ENCODE data around the gene ANAPC15.

The ANAPC15 gene

DNA sequence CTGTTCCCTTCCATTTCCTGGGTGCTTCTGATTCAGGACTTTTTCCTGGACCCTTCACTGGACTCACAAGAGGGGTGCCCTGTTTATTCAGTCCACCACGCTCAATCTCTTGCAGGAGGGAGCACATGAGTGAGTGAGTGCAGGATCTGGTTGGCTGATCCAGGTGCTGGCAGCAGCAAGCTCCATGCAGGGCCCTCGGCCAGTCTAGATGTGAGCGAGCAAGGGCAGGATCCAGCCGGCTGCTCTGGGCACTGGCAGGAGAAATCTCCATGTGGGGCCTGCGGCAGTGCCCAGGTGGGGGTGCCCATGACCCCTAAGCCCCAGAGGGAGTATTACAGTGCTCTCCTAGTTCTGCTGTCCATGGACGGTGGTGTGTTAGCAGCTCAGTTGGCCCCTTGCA, 11.6 kb upstream of the ANAPC15 start:
- no peak for DNase-seq

DNA sequence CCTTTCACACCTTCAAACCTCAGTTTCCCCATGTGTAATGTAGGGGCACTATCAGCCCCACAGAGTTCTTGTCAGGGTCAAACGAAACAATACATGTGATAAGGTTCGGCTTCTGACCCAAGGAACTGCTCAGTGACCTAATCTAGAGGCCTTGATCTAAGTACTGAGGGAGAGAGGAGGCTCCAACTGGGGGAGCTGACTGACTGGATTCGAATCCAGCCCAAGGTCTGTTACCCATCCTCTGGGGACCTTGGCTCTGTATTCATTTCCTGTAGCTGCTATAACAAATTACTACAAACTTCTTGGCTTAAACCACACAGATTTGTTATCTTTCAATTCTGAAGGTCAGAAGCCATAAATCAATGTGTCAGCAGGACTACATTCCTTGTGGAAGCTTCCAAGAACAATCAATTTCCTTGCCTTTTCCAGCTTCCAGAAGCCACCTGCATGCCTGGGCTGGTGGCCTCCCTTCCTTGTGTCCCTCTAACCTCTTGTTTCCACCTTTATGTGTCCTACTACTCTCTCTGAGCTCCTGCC, 10.7 kb upstream of the ANAPC15 start:
- DNase-seq = no peak

DNA sequence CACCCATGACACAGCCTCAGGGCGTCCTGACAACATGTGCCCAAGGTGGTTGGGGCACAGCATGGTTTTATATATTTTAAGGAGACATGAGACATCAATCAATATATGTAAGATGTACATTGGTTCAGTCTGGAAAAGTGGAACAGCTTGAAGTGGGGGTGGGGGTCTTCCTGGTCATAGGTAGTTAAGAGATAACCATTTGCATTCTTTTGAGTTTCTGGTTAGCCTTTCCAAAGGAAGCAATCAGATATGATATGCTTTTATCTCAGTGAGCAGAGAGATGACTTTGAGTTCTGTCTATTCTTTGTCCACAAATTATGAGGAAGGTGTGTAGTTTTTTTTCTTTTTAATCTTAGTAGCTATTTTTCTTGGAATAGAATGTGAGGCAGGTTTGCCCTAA, 10.1 kb upstream of the ANAPC15 start:
- no peak for DNase-seq

GRCh38 chr11:72120930-72121329, 8.4 kb upstream of the ANAPC15 start:
- no peak for DNase-seq

GRCh38 chr11:72119198-72119597, 6.7 kb upstream of the ANAPC15 start:
- DNase-seq = no peak

DNA sequence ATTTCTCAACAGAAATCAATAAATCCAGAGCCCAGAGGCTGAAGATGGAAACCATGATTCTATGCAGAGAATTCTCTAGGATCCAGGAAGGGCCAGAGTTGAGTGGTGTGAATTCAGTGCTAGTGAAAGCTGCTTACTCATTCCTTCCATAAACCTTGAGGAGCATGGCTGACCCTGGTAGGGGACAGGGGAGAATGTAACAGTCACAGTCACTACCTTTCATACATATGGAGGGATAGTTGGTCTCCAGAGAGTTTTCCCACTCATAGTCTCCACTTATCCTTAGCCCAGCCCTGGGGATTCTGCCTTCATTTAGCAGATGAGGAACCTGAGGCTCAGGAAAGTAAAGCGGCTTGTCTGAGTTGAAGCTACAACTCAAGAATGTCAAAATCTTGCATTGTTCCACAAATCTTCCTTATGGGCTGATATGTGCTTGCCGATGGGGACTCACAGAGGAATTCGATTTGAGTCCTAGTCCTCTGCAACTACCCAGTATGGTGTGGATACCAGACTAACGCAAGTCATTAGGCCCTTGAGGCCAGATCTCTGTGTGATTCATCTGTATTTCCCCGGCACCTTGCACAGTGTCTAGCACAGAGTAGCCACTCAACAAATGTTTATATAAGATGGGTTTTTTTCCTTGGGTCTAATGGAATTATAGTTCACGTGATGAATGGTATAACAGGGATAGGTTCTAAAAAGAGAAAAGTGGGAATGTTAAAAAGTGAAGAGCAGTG, 3.7 kb upstream of the ANAPC15 start:
- no peak for DNase-seq

GRCh38 chr11:72114570-72114969, 2.1 kb upstream of the ANAPC15 start:
- DNase-seq = no peak

DNA sequence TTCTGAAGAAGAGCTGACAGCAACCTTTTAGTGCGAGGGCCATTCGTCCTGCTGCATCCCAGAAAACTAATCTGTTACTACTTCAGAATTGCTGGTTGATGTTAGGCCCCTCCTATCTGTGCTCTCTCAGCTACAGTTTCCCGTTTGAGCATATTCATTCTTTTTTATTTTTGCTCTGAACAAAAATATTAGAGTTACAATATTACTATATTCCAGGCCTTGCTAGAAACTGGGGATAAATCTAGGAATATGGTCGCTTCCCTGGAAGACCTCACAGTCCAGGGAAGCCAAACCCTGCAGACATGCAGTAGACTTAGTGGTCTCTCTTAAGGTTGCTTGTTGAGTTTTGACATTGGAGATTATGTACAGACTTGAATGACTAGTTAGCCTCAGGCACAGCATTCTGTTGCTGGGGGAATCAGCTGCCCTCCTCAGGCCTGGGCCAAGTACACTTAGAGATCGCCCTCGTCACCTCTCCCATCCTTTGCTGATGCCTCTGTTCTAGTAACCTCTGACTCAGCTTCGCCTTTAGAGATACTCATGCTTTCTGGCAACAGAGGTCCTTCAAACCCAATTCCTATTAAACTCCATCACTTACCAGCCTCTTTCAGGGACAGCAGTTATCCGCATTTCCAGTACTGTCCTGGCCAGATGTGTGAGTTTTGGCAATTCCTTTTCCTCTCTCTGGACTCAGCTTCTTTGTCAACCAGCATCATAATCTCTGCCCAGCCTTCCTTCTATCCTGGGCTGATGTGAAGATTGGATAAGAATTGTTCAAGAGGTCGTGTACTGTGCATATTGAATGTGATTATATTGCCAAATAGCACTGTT, 698 bp upstream of the ANAPC15 start:
- no peak for DNase-seq

- DNase-seq = no peak
Observed at GRCh38 chr11:72111300-72112142, 974 bp downstream of the ANAPC15 start.

- no peak for DNase-seq
Observed at GRCh38 chr11:72105888-72106287, 6.6 kb downstream of the ANAPC15 start, which contains the start of gene TOMT. TOMT (plus strand) TSS chr11:72105924; CDS start chr11:72105952, 28 bp downstream.

DNA sequence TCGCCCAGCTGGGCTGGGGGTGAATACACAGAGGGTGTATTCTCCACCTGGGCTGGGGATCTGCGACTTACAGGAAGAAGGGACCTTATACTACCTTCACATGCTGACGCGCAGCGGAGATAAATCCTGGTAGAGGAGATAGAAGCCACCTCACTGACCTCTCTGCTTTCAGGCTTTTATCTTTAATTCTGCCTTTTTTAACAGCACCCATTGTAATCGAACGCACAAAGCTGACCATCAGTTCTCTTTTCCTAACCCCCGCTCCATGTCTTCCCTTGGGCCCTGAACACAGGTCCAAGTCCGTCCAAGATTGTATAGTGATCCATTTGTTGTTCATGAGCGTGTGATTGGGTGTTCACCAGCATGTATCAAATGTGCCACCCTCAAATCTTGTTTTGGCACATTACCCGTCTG, 8.7 kb downstream of the ANAPC15 start:
- no peak for DNase-seq

DNA sequence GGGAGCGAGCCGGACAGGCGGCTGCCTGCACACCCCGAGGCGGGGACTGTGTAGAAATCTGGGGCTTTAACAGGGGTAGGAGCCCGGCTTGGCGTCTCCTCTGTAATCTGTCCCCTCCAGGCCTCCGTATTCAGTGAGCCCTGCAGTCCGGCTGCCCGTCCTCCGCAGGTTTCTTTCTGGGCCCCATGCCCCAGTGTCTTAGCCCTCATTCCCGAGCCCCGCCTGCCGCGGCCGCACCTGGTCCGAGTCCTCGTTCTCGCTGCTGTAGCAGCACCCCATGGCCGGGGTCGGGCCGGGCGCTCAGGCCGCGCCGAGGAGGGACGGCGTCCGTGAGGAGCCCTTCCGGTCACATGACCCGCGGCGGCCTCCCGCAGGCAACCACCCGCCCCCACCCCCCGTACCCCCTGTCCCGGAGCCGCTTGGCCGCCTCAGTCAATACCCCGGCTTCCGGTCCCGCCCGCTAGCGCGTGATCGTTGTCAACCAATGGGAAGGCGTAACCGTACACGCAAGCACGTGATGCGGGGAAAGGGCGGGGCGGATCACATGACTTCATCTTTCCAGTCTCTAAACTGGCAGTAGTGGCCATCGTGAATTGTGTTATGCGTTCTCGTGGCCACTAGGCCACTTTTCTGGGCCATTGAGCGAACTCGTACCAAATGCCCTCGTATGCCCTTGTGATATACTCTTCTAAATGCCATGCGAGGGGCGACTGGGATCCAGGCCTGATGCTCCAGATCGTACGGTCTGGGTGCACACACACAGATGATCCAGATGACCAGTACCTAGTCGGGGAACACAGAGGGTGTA, 9.3 kb downstream of the ANAPC15 start, which contains the start of gene LAMTOR1:
Gene LAMTOR1 (minus strand): TSS at position 352 of the 808 bp plus-strand sequence. CDS start 73 bp downstream, at position 279.
- peak; percentile 96 for DNase-seq

- no peak for DNase-seq
Observed at GRCh38 chr11:72102631-72102945, 9.9 kb downstream of the ANAPC15 start.

DNA sequence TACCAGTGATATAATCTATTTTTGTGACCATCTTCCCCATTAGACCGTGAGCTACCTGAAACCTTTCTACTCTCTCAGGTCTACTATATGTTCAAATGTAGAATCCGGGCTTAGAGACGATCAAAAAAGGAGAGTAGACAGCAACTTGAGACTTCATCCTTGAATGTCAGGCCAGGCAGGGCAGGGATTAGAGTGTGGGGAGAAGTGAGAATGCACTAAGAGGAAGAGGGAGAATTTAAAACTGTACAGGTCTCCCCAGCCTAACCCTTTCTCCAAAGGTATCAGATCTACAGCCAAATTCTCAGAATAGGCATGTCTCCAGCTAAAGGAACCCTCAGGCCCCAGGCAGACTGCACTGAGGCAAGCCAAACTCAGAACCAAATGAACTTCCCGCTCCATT, 10.3 kb downstream of the ANAPC15 start:
- DNase-seq = no peak

DNA sequence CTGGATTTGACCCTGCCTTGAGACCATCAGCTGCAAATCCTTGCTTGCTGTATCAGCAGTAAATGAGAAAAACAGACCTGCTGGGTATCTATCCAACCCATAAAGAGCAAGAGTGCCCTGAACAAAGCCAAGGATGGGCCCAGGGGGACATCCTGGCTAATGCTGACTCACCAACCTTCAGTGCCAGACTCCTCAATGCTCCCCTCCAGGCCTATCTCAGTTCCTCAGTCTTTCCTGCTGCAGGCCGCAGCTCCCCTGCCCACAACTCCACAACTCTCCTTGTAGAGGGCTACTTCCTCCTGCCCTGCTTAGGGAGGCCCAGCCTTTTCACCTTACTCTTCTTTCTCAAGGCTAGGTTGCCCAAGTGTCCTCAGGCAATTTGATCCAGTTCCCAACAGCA, 12.0 kb downstream of the ANAPC15 start:
- no peak for DNase-seq

DNA sequence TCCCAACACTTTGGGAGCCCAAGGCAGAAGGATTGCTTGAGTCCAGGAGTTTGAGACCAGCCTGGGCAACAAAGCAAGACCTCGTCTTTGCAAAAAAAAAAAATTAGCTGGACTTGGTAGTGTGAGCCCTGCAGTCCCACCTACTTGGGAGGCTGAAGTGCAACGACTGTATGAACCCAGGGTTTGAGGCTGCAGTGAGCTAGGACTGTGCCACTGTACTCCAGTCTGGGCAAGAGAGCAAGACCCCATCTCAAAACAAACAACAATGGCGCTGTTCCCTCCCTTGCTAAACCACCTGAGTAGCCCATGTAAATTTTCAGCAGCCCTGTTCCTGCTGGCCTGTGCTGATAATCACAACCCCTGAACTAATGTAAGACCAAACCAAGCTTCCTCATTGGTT, 12.5 kb downstream of the ANAPC15 start:
- DNase-seq = no peak

- no peak for DNase-seq
Observed at GRCh38 chr11:72098741-72099140, 13.8 kb downstream of the ANAPC15 start.

DNA sequence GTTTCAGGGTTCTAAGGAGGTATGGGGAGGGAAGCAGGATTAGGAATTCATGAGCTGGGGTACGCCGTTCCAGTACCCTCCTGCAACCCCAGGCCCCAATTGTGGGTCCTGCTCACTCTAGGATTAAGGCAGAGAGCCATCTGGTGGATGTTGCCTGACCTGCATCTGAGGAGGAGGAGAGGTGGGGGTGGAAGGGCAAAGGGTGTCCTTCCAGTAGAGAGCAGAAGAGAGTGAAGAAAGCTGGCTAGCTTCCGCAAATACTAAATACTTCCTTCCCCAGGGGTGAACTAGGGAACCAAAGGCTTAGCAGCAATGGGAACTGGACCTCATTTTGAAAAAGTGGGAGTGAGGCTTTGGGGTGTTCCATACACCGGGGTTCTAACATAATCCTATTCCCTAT, 21.2 kb downstream of the ANAPC15 start:
- peak; percentile 57 for DNase-seq

DNA sequence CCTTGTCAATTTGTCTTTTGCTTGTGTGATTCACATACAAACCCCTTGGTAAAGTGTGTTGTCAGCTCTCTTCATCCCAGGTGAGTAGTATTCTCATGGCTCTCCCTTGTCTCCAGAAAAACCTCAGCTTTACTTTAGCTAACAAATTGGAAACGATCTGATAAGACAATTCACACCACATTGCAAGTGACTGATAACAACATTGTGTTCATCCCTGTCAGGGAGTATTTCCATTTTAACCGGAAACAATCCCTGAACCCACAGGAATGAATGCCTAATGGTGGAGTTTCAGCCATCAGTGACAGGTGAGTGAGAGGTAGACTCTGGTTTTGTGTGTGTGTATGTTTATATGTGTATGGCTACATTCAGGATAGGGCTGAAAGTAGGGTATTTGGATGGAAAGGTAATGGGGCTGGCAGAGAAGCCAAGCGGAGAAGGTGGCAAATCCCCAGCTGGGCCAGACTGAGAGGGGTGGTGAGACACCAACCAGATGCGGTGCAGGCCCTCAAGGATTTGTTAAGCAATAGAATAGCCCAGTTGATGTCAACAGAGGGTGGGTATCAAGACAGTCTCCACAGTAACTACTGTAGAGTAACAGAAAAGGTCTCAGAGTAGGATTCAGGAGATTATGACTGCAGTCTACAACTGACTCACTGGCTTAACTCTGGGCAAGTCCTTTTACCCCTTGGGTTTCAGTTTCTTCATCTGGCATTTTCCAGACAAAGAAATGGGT, 24.3 kb downstream of the ANAPC15 start:
- no peak for DNase-seq

DNA sequence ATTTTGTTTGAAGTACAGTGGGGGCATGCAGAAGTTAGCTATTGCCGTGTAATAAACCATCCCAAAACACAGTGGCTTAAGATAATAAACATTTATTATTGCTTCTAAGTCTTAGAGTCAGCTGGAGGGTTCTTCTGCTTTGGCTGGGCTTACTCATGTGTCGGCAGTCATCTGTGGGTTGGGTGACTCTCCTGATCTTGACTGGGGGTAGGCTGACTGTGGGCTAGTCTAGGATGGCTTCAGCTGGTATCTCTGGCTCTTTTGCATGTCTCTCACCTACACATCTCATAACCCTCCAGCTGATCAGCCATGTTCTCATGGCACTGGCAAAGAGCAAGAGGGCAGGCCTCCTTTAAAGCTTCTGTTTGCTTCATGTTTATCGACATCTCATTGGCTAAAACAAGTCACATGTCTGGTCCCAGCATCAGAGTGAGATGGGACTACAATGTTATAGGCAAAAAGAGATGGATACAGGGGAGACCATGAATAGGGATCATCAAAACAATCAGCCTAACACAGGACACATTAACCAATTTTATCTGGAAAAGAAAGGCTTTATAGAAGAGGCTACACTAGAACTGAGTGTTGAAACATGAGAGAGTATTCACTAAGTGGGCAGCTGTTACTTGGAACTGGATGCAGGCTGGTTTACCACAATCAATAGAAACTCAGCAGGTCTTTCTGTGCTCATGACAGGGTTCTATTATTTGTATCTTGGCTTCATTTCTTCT, 26.7 kb downstream of the ANAPC15 start:
- DNase-seq = no peak

- no peak for DNase-seq
Observed at GRCh38 chr11:72084965-72085364, 27.5 kb downstream of the ANAPC15 start.

Measured in activated CD4-positive, alpha-beta T cell treated with anti-CD3 and anti-CD28 coated beads for 1 hour (primary cell).